Endodermal cell (in vitro differentiated cells): Measurements from ENCODE around the gene CLEC18B. TPM values are rescaled to one million over a fixed set of nuclear protein-coding genes. Genes with fewer than 3 reads are reported as not detected.
"Not testable (repeated sequence)": the region's sequence is repeated elsewhere in the genome, so short reads cannot be mapped to it uniquely, and the experiment has no call there.

Experiments
- DNase-seq: peaks from one replicate; pipeline ENCODE4 v3.0.0-alpha.2; 2017
- H3K27ac ChIP-seq: 2 replicates; pipeline ENCODE4 v1.5.1; 2013; ENCODE audit warnings: mild to moderate bottlenecking, low read depth, low read length, moderate library complexity
- H3K27me3 ChIP-seq: 2 replicates; pipeline ENCODE4 v1.6.1; 2013; ENCODE audit warnings: mild to moderate bottlenecking, low read length, moderate library complexity; ENCODE audit not compliant: insufficient read depth, control insufficient read depth, poor library complexity, severe bottlenecking
- H3K36me3 ChIP-seq: 2 replicates; pipeline ENCODE4 v1.7.0; 2013; ENCODE audit warnings: mild to moderate bottlenecking, low read length, moderate library complexity; ENCODE audit not compliant: control insufficient read depth, insufficient read depth
- H3K4me1 ChIP-seq: one replicate; pipeline ENCODE4 v1.7.0; 2013; ENCODE audit warnings: low read length; ENCODE audit not compliant: control insufficient read depth, insufficient read depth
- H3K4me3 ChIP-seq: 2 replicates; pipeline ENCODE4 v1.5.1; 2013; ENCODE audit warnings: mild to moderate bottlenecking, low read length, moderate library complexity
- H3K9ac ChIP-seq: 2 replicates; pipeline ENCODE4 v1.6.1; 2013; ENCODE audit warnings: mild to moderate bottlenecking, low read length, moderate library complexity; ENCODE audit not compliant: poor library complexity, severe bottlenecking; ENCODE audit errors: extremely low read depth
- H3K9me3 ChIP-seq: 2 replicates; pipeline ENCODE4 v1.6.1; 2013; ENCODE audit warnings: mild to moderate bottlenecking, low read length, moderate library complexity; ENCODE audit not compliant: control insufficient read depth
- H3K27ac Mint-ChIP-seq: 2 replicates; pipeline ENCODE4 v1.8.0; 2020; ENCODE audit warnings: mixed read lengths
- H3K27me3 Mint-ChIP-seq: 2 replicates; pipeline ENCODE4 v1.8.0; 2021; ENCODE audit warnings: mild to moderate bottlenecking, mixed read lengths; ENCODE audit not compliant: insufficient read depth
- H3K36me3 Mint-ChIP-seq: 2 replicates; pipeline ENCODE4 v1.8.0; 2020; ENCODE audit warnings: low read depth, mixed read lengths
- H3K4me1 Mint-ChIP-seq: 2 replicates; pipeline ENCODE4 v1.8.0; 2020; ENCODE audit warnings: mixed read lengths
- H3K4me3 Mint-ChIP-seq: 2 replicates; pipeline ENCODE4 v1.8.0; 2020; ENCODE audit warnings: mild to moderate bottlenecking, moderate library complexity, mixed read lengths
- H3K9me3 Mint-ChIP-seq: 2 replicates; pipeline ENCODE4 v1.8.0; 2020; ENCODE audit warnings: mild to moderate bottlenecking, mixed read lengths
- WGBS, 2 experiments: methylation state at CpG; one replicate each; pipeline versions ENCODE4 v1.1.5 to v1.1.7; 2013; ENCODE audit warnings: missing lambda C conversion rate in 2 of 2, mixed read lengths in 1 of 2; ENCODE audit not compliant: insufficient coverage in 1 of 2, insufficient read length in 1 of 2; 5-methylcytosine and 5-hydroxymethylcytosine counted together
- total RNA-seq, 2 donors: library from RNA; stranded (reverse); fragmentation: NEBNext Ultra II Directional in 1 of 2; extraction: Animal tissue kit (Norgen Biotek cat#: 25700) in 1 of 2; gene quantifications; 2 replicates in 1 of 2; 3 replicates in 1 of 2; pipeline ENCODE4 v1.2.1, GENCODE V29; 2021

CLEC18B gene
- total RNA-seq, 2 donors from 2014 or later = not detected

- H3K9ac ChIP-seq, H3K4me1 ChIP-seq, H3K27ac ChIP-seq, H3K36me3 Mint-ChIP-seq, H3K9me3 Mint-ChIP-seq, H3K9me3 ChIP-seq, H3K27me3 ChIP-seq, H3K4me3 Mint-ChIP-seq, H3K4me3 ChIP-seq, H3K4me1 Mint-ChIP-seq, H3K27ac Mint-ChIP-seq, H3K27me3 Mint-ChIP-seq, H3K36me3 ChIP-seq: not testable (repeated sequence)
- WGBS, 2 experiments = 86 to 93% methylated on average over 2 to 7 of the region's 15 CpGs
- DNase-seq = peak; percentile 52
Observed at GRCh38 chr16:74398212-74398895, 22.9 kb downstream of the CLEC18B start.

GRCh38 chr16:74396521-74397017 is 24.7 kb downstream of the CLEC18B start:
- H3K4me3 ChIP-seq, H3K36me3 Mint-ChIP-seq, H3K27me3 Mint-ChIP-seq, H3K27me3 ChIP-seq, H3K9ac ChIP-seq, H3K27ac ChIP-seq, H3K27ac Mint-ChIP-seq, H3K4me1 Mint-ChIP-seq, H3K9me3 ChIP-seq, H3K36me3 ChIP-seq, H3K4me3 Mint-ChIP-seq, H3K9me3 Mint-ChIP-seq, H3K4me1 ChIP-seq: not testable (repeated sequence)
- peak; percentile 23 for DNase-seq
- 90 to 97% methylated on average over 7 of the region's 7 CpGs for WGBS, 2 experiments

DNA sequence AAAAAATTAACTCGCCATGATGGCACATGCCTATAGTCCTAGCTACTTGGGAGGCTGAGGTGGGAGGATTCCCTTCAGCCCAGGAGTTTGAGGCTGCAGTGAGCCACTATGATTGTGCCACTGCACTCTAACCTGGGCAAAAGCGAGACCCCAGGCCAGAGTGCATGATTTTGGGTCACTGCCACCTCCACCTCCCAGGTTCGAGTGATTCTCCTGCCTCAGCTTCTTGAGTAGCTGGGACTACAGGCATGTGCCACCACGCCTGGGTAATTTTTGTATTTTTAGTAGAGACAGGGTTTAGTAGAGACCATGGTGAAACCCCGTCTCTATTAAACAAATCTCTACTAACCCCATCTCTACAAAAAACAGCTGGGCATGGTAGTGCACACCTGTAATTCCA is 26.7 kb downstream of the CLEC18B start:
- H3K4me3 ChIP-seq, H3K4me3 Mint-ChIP-seq, H3K4me1 ChIP-seq, H3K9me3 Mint-ChIP-seq, H3K27ac Mint-ChIP-seq, H3K4me1 Mint-ChIP-seq, DNase-seq, H3K36me3 Mint-ChIP-seq, H3K27me3 Mint-ChIP-seq, H3K9ac ChIP-seq, H3K36me3 ChIP-seq, H3K27me3 ChIP-seq, H3K27ac ChIP-seq, H3K9me3 ChIP-seq: not testable (repeated sequence)
- 92% methylated on average over 2 of the region's 5 CpGs; no CpG with 5 or more reads in 1 of the 2 experiments for WGBS, 2 experiments

DNA sequence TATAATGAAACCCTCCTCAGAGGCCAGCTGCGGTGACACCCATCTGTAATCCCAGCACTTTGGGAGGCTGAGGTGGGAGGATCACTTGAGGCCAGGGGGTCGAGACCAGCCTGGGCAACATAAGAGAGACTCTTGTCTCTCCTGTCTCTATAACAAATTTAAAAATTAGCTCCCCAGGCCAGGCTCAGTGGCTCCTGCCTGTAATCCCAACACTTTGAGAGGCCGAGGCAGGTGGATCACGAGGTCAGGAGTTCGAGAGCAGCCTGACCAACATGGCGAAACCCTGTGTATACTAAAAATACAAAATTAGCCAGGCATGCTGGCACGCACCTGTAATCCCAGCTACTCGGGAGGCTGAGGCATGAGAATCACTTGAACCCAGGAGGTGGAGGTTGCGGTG is 27.1 kb downstream of the CLEC18B start:
- not testable (repeated sequence) for H3K27me3 ChIP-seq, H3K4me1 ChIP-seq, H3K4me3 Mint-ChIP-seq, H3K9me3 ChIP-seq, H3K27me3 Mint-ChIP-seq, H3K27ac Mint-ChIP-seq, H3K4me3 ChIP-seq, DNase-seq, H3K27ac ChIP-seq, H3K9me3 Mint-ChIP-seq, H3K4me1 Mint-ChIP-seq, H3K36me3 ChIP-seq, H3K9ac ChIP-seq, H3K36me3 Mint-ChIP-seq
- WGBS, 2 experiments = 88 to 95% methylated on average over 3 to 9 of the region's 9 CpGs

DNA sequence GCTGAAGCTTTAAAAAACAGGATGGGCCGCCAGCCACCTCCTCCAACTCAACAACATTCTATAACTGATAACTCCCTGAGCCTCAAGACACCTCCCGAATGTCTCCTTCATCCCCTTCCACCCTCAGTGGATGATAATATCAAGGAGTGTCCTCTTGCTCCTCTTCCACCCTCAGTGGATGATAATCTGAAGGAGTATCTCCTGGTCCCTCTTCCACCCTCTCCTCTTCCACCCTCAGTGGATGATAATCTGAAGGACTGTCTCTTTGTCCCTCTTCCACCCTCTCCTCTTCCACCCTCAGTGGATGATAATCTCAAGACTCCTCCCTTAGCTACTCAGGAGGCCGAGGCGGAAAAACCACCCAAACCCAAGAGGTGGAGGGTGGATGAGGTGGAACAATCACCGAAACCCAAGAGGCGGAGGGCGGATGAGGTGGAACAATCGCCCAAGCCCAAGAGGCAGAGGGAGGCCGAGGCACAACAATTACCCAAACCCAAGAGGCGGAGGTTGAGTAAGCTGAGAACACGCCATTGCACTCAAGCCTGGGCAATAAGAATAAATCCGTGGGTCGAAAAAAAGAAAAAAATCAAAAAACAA is 29.7 kb downstream of the CLEC18B start:
- H3K36me3 ChIP-seq, H3K9me3 Mint-ChIP-seq, H3K27me3 ChIP-seq, H3K9ac ChIP-seq, H3K9me3 ChIP-seq, H3K4me1 Mint-ChIP-seq, H3K36me3 Mint-ChIP-seq, H3K4me3 ChIP-seq, H3K27ac ChIP-seq, H3K4me3 Mint-ChIP-seq, H3K27ac Mint-ChIP-seq, H3K4me1 ChIP-seq, DNase-seq, H3K27me3 Mint-ChIP-seq: not testable (repeated sequence)
- WGBS, 2 experiments = 60% methylated on average over 1 of the region's 13 CpGs; no CpG with 5 or more reads in 1 of the 2 experiments

DNA sequence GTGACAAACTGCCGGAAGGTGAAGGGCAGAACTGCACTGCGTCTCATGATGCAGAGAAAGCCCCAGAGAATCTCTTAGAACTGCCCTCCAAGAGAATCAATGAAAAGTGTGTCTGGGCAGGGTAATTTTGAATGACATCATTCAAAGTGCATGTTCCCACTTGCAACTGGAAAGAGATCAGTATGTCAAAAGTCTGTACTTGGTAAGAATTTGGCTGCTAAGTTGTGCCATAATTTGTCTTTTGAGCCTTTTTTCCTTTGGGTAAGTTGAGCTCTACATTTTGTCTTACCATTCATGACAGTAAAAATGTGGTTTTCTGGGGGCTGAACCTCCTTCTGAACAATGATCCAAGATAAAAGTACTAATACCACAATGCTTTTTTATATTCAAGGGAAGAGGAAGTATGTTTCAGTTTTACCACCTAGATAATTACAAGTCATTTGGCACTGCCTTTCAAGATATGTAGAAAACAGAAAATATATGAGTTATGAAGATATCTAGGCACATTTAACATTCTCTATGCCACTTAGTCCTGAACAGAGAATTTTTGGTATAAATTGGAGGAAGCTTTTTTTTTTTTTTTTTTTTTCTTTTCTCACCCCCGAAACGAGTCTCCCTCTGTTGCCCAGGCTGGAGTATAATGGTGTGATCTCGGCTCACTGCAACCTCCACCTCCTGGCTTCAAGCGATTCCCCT is 38.8 kb downstream of the CLEC18B start:
- not testable (repeated sequence) for H3K27ac Mint-ChIP-seq, H3K27ac ChIP-seq, H3K4me1 Mint-ChIP-seq, H3K36me3 Mint-ChIP-seq, H3K9me3 Mint-ChIP-seq, H3K27me3 Mint-ChIP-seq, DNase-seq, H3K27me3 ChIP-seq, H3K4me3 ChIP-seq, H3K36me3 ChIP-seq, H3K4me1 ChIP-seq, H3K9me3 ChIP-seq, H3K4me3 Mint-ChIP-seq, H3K9ac ChIP-seq
- WGBS, 2 experiments = no CpG with 5 or more reads among the region's 6 CpGs

- not testable (repeated sequence) for H3K4me1 ChIP-seq, H3K27me3 ChIP-seq, H3K9me3 Mint-ChIP-seq, H3K36me3 Mint-ChIP-seq, H3K9ac ChIP-seq, H3K4me3 ChIP-seq, H3K9me3 ChIP-seq, H3K27ac ChIP-seq, H3K36me3 ChIP-seq, H3K4me1 Mint-ChIP-seq, H3K4me3 Mint-ChIP-seq, H3K27me3 Mint-ChIP-seq, H3K27ac Mint-ChIP-seq
- 94 to 96% methylated on average over 8 of the region's 9 CpGs for WGBS, 2 experiments
- peak; percentile 34 for DNase-seq
Observed at GRCh38 chr16:74373847-74374184, 47.5 kb downstream of the CLEC18B start.
